ENCODE measurements around the gene DDX24.

DDX24 gene

GRCh38 chr14:94100847-94101246, 19.8 kb upstream of the DDX24 start:
- H3K23ac ChIP-seq (ENCODE audit: low read length in 2 of 2), result no peak overlapping the region
- no peak overlapping the region for H3K4me3 ChIP-seq (ENCODE audit: insufficient read depth in 1 of 2, low read depth in 1 of 2, low read length in 2 of 2)
- H3K79me1 ChIP-seq (replicated peaks; ENCODE audit: low read length, poor library complexity, severe bottlenecking), result peaks cover 1% of the 10 kb centered on the region
- no peak overlapping the region for H3K27ac ChIP-seq (ENCODE audit: low read length, poor library complexity, severe bottlenecking)
- H3K18ac ChIP-seq (ENCODE audit: low read depth in 1 of 2, low read length in 2 of 2), result no peak overlapping the region
- peaks cover 8% of the 10 kb centered on the region for H3K4me1 ChIP-seq (ENCODE audit: control insufficient read depth, insufficient read depth, low read depth, low read length)
- H2BK120ac ChIP-seq (ENCODE audit: low read depth, low read length), result no peak overlapping the region
- no peak overlapping the region for H2BK12ac ChIP-seq (ENCODE audit: low read length in 2 of 2)
- no peak overlapping the region for H4K91ac ChIP-seq (ENCODE audit: low read length)
- no peaks in the 10 kb centered on the region for H3K9me3 ChIP-seq (ENCODE audit: control insufficient read depth, low read length)
- H3K27me3 ChIP-seq (ENCODE audit: control insufficient read depth in 1 of 2, insufficient read depth in 1 of 2, low read length in 2 of 2), result no peaks in the 10 kb centered on the region
- H2BK15ac ChIP-seq (ENCODE audit: low read depth, poor library complexity, severe bottlenecking), result no peak overlapping the region
- H2BK5ac ChIP-seq (ENCODE audit: low read depth, low read length, poor library complexity, severe bottlenecking), result no peak overlapping the region
- H4K8ac ChIP-seq (ENCODE audit: low read length), result no peak overlapping the region
- no peak overlapping the region for H2AK5ac ChIP-seq (ENCODE audit: low read length, severe bottlenecking)
- no peak overlapping the region for H3K9ac ChIP-seq (ENCODE audit: low read length)
- 28% methylated on average over 4 of the region's 4 CpGs for WGBS
- H3K4ac ChIP-seq (ENCODE audit: low read depth in 1 of 2, low read length in 2 of 2), result no peak overlapping the region
- no peak overlapping the region for H2AFZ ChIP-seq (ENCODE audit: low read depth, low read length)
- H3K36me3 ChIP-seq (ENCODE audit: control insufficient read depth in 1 of 2, insufficient read depth in 2 of 2, low read depth in 1 of 2, low read length in 2 of 2), result peaks cover 20 to 24% of the 10 kb centered on the region in 2 experiments
- no peak overlapping the region for H3K14ac ChIP-seq (ENCODE audit: low read length in 2 of 2)
- peak; percentile 84 for DNase-seq
- H3K4me2 ChIP-seq (ENCODE audit: low read length, poor library complexity, severe bottlenecking), result no peak overlapping the region

- Histone ChIP-seq H2AK5ac (ENCODE audit: low read length, severe bottlenecking) (no peak overlapping the region), H2BK12ac (ENCODE audit: low read length in 2 of 2) (no peak overlapping the region), H3K18ac (ENCODE audit: low read depth in 1 of 2, low read length in 2 of 2) (no peak overlapping the region), H3K9me3 (ENCODE audit: control insufficient read depth, low read length) (no peaks in the 10 kb centered on the region), H2BK120ac (ENCODE audit: low read depth, low read length) (no peak overlapping the region), H2BK15ac (ENCODE audit: low read depth, poor library complexity, severe bottlenecking) (no peak overlapping the region), H2AFZ (ENCODE audit: low read depth, low read length) (no peak overlapping the region), H3K4me1 (ENCODE audit: control insufficient read depth, insufficient read depth, low read depth, low read length) (peaks cover 8% of the 10 kb centered on the region), H4K91ac (ENCODE audit: low read length) (no peak overlapping the region), H3K27me3 (ENCODE audit: control insufficient read depth in 1 of 2, insufficient read depth in 1 of 2, low read length in 2 of 2) (no peaks in the 10 kb centered on the region), H3K9ac (ENCODE audit: low read length) (no peak overlapping the region), H3K36me3 (ENCODE audit: control insufficient read depth in 1 of 2, insufficient read depth in 2 of 2, low read depth in 1 of 2, low read length in 2 of 2) (peaks cover 13 to 24% of the 10 kb centered on the region in 2 experiments), H3K27ac (ENCODE audit: low read length, poor library complexity, severe bottlenecking) (no peak overlapping the region), H3K4me2 (ENCODE audit: low read length, poor library complexity, severe bottlenecking) (no peak overlapping the region), H2BK5ac (ENCODE audit: low read depth, low read length, poor library complexity, severe bottlenecking) (no peak overlapping the region), H3K79me1 (replicated peaks; ENCODE audit: low read length, poor library complexity, severe bottlenecking) (peaks cover 6% of the 10 kb centered on the region), H4K8ac (ENCODE audit: low read length) (no peak overlapping the region), H3K23ac (ENCODE audit: low read length in 2 of 2) (no peak overlapping the region), H3K4me3 (ENCODE audit: insufficient read depth in 1 of 2, low read depth in 1 of 2, low read length in 2 of 2) (no peak overlapping the region), H3K4ac (ENCODE audit: low read depth in 1 of 2, low read length in 2 of 2) (no peak overlapping the region), H3K14ac (ENCODE audit: low read length in 2 of 2) (no peak overlapping the region)
- no peak for DNase-seq
- WGBS, result 80% methylated on average over 6 of the region's 6 CpGs
These were observed 18.0 kb upstream of the DDX24 start for GRCh38 chr14:94099006-94099405.

GRCh38 chr14:94098326-94098992, 17.5 kb upstream of the DDX24 start:
- WGBS, result 79% methylated on average over 9 of the region's 10 CpGs
- H3K18ac ChIP-seq (ENCODE audit: low read depth in 1 of 2, low read length in 2 of 2), result no peak overlapping the region
- H3K36me3 ChIP-seq (ENCODE audit: control insufficient read depth in 1 of 2, insufficient read depth in 2 of 2, low read depth in 1 of 2, low read length in 2 of 2), result peaks cover 10 to 24% of the 10 kb centered on the region in 2 experiments
- H3K4me2 ChIP-seq (ENCODE audit: low read length, poor library complexity, severe bottlenecking), result no peak overlapping the region
- H3K9me3 ChIP-seq (ENCODE audit: control insufficient read depth, low read length), result no peaks in the 10 kb centered on the region
- no peak overlapping the region for H3K23ac ChIP-seq (ENCODE audit: low read length in 2 of 2)
- no peak for DNase-seq
- H3K9ac ChIP-seq (ENCODE audit: low read length), result no peak overlapping the region
- no peak overlapping the region for H4K8ac ChIP-seq (ENCODE audit: low read length)
- H3K27ac ChIP-seq (ENCODE audit: low read length, poor library complexity, severe bottlenecking), result no peak overlapping the region
- no peak overlapping the region for H2BK120ac ChIP-seq (ENCODE audit: low read depth, low read length)
- H2BK15ac ChIP-seq (ENCODE audit: low read depth, poor library complexity, severe bottlenecking), result no peak overlapping the region
- no peaks in the 10 kb centered on the region for H3K27me3 ChIP-seq (ENCODE audit: control insufficient read depth in 1 of 2, insufficient read depth in 1 of 2, low read length in 2 of 2)
- peaks cover 6% of the 10 kb centered on the region for H3K79me1 ChIP-seq (replicated peaks; ENCODE audit: low read length, poor library complexity, severe bottlenecking)
- H2AFZ ChIP-seq (ENCODE audit: low read depth, low read length), result no peak overlapping the region
- no peak overlapping the region for H4K91ac ChIP-seq (ENCODE audit: low read length)
- H2BK5ac ChIP-seq (ENCODE audit: low read depth, low read length, poor library complexity, severe bottlenecking), result no peak overlapping the region
- no peak overlapping the region for H2AK5ac ChIP-seq (ENCODE audit: low read length, severe bottlenecking)
- H2BK12ac ChIP-seq (ENCODE audit: low read length in 2 of 2), result no peak overlapping the region
- H3K4me1 ChIP-seq (ENCODE audit: control insufficient read depth, insufficient read depth, low read depth, low read length), result peaks cover 8% of the 10 kb centered on the region
- H3K14ac ChIP-seq (ENCODE audit: low read length in 2 of 2), result no peak overlapping the region
- H3K4me3 ChIP-seq (ENCODE audit: insufficient read depth in 1 of 2, low read depth in 1 of 2, low read length in 2 of 2), result no peak overlapping the region
- no peak overlapping the region for H3K4ac ChIP-seq (ENCODE audit: low read depth in 1 of 2, low read length in 2 of 2)

- Histone ChIP-seq H4K8ac (ENCODE audit: low read length) (no peak overlapping the region), H3K36me3 (ENCODE audit: control insufficient read depth in 1 of 2, insufficient read depth in 2 of 2, low read depth in 1 of 2, low read length in 2 of 2) (peaks cover 10 to 18% of the 10 kb centered on the region in 2 experiments), H3K27ac (ENCODE audit: low read length, poor library complexity, severe bottlenecking) (no peak overlapping the region), H4K91ac (ENCODE audit: low read length) (no peak overlapping the region), H3K4me3 (ENCODE audit: insufficient read depth in 1 of 2, low read depth in 1 of 2, low read length in 2 of 2) (no peak overlapping the region), H2AFZ (ENCODE audit: low read depth, low read length) (no peak overlapping the region), H2BK120ac (ENCODE audit: low read depth, low read length) (no peak overlapping the region), H3K4me2 (ENCODE audit: low read length, poor library complexity, severe bottlenecking) (no peak overlapping the region), H2BK5ac (ENCODE audit: low read depth, low read length, poor library complexity, severe bottlenecking) (no peak overlapping the region), H3K23ac (ENCODE audit: low read length in 2 of 2) (no peak overlapping the region), H3K27me3 (ENCODE audit: control insufficient read depth in 1 of 2, insufficient read depth in 1 of 2, low read length in 2 of 2) (no peaks in the 10 kb centered on the region), H3K4me1 (ENCODE audit: control insufficient read depth, insufficient read depth, low read depth, low read length) (peaks cover 8% of the 10 kb centered on the region), H3K4ac (ENCODE audit: low read depth in 1 of 2, low read length in 2 of 2) (no peak overlapping the region), H2BK15ac (ENCODE audit: low read depth, poor library complexity, severe bottlenecking) (no peak overlapping the region), H2AK5ac (ENCODE audit: low read length, severe bottlenecking) (no peak overlapping the region), H3K18ac (ENCODE audit: low read depth in 1 of 2, low read length in 2 of 2) (no peak overlapping the region), H3K14ac (ENCODE audit: low read length in 2 of 2) (no peak overlapping the region), H2BK12ac (ENCODE audit: low read length in 2 of 2) (no peak overlapping the region), H3K9ac (ENCODE audit: low read length) (no peak overlapping the region), H3K79me1 (replicated peaks; ENCODE audit: low read length, poor library complexity, severe bottlenecking) (peaks cover 7% of the 10 kb centered on the region), H3K9me3 (ENCODE audit: control insufficient read depth, low read length) (no peaks in the 10 kb centered on the region)
- WGBS, result 100% methylated on average over 4 of the region's 4 CpGs
- no peak for DNase-seq
These were observed 16.1 kb upstream of the DDX24 start for GRCh38 chr14:94097091-94097490.
